GM18505 (cell line): ENCODE measurements around the gene FREM1.

Source experiments
- ATAC-seq: cut with Tn5 transposase; IDR thresholded peaks from one replicate; pipeline ENCODE4 v1.9.1; 2021; ENCODE audit not compliant: unreplicated experiment
- POLR2A ChIP-seq: IDR thresholded peaks from 4 replicates; pipeline ENCODE4 v1.6.1; 2011; ENCODE audit warnings: borderline replicate concordance; ENCODE audit not compliant: insufficient read depth, insufficient read length; ENCODE audit errors: extremely low read depth

Gene FREM1

DNA sequence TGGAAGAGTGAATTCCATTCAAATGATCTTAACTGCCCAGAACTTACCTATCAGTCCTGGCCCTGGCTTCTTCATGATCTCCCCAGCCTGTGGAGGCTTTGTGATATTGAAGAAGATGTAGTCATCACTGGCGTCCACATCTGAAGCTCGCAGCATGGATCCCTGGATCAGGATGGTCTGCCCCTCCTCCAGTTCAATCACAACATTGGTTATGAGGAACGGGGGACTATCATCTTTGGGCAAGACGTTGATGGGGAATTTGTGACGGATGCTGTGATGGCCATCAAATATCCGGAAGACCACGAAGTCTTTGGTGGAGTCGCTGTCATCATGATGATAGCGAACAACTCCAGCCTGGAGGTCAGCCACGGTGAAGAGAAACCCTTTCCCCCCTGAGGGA is 68.0 kb downstream of the FREM1 start:
- TF ChIP-seq POLR2A, result no peak
- ATAC-seq, result no peak

DNA sequence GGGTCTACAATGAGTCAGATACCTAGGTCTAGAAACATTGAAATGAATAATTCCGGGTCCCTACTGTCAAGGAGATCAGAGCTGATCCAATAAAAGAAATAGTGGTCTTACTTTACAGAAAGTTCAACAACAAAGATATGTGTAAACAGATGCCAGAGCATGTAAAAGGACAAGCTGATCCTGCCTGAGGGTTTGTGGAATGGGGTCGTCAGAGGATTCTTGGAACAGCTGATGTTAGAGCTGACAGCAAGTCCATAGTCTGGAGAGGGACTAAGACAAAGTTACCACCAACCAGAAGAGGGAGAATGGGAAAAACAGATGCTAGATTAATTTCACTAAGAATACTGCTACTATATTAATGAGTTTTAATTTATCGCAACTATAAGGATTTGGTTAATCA is 71.5 kb downstream of the FREM1 start:
- TF ChIP-seq POLR2A, result no peak
- no peak for ATAC-seq

- ATAC-seq, result no peak
Measured at GRCh38 chr9:14836885-14837284, 73.3 kb downstream of the FREM1 start.

GRCh38 chr9:14831661-14832060 is 78.6 kb downstream of the FREM1 start:
- TF ChIP-seq POLR2A, result no peak
- ATAC-seq, result no peak

More at GRCh38 chr9:14836885-14837284, 73.3 kb downstream of the FREM1 start:
- TF ChIP-seq POLR2A, result no peak

DNA sequence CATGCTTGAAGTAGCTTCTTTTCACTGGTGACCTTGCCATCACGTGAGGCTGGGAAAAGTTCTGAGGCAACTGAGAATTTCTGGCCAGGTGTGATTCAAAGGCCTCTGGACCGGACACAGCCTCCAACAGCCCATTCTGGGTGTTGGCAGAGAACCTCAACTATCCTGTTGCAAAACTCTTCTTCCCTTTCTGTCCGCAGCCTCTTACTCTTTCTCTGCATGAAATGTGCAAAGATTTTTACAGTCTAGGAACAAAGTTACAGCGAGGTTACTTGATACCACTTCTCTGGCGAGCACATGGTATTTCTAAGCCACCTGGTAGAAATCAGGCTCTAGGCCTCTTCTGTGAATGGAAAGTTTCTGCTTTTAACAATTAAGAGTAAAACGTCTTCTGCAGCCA is 79.2 kb downstream of the FREM1 start:
- no peak for ATAC-seq

DNA sequence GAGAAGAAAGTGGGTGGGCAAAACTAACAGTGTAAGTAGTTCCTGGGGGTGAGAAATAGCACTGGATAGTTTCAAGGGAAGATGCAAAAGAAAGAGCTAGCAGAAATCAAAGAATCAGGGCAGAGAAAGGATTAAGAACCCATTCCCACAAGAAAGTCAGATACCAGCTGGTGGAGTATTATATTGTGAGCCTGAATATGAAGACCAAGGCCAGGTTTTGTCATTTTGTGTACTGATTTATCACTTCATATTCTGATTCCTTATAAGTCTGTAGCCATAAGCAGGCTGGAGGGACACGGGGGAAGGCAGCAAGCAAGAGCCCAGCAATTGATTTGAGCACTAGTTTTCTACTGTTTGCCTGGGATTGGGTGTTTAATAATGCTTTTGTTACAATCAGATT is 80.2 kb downstream of the FREM1 start:
- ATAC-seq, result no peak
- TF ChIP-seq POLR2A, result no peak

More for the DNA sequence above, 79.2 kb downstream of the FREM1 start:
- no peak for TF ChIP-seq POLR2A

- no peak for ATAC-seq
Measured at GRCh38 chr9:14829204-14829603, 81.0 kb downstream of the FREM1 start.

DNA sequence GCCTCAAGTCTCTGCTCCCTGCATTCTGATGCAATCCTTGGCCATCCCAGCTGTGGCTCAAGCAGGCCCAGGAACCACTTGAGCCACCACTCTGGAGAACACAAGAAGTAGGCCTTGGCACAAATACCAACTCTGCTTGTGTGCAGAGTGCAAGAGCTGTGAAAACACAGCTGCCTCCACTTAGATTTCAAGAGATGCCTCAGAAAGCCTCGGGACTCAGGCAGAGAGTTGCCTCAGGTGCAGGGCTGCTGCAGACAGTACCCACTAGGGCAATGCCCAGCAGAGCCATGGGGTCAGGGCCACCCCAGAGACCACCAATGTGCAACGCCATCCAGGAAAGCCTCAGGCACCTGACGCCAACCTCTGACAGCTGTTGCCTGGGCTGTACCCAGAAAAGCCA is 82.4 kb downstream of the FREM1 start:
- no peak for ATAC-seq
- no peak for TF ChIP-seq POLR2A

More at GRCh38 chr9:14829204-14829603, 81.0 kb downstream of the FREM1 start:
- TF ChIP-seq POLR2A, result no peak

DNA sequence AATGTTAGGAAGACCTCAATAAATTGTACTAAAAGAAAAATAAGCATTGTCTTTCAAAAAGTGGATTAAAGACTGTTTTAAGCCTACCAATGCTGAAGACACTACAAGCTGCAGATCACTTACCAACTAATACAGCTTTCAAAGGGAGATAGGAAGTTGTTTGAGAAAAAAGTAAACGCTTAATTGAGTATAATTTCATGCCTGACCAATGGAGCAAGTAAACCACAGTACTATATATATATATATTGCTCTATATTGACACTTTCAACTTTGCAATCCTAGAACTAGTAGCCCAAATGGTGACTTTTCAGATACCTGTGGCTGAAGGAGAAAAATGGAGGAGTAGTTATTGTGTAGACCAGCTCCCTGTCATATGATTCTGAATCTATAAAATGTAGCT is 85.7 kb downstream of the FREM1 start:
- no peak for TF ChIP-seq POLR2A
- peak; percentile 52 for ATAC-seq

DNA sequence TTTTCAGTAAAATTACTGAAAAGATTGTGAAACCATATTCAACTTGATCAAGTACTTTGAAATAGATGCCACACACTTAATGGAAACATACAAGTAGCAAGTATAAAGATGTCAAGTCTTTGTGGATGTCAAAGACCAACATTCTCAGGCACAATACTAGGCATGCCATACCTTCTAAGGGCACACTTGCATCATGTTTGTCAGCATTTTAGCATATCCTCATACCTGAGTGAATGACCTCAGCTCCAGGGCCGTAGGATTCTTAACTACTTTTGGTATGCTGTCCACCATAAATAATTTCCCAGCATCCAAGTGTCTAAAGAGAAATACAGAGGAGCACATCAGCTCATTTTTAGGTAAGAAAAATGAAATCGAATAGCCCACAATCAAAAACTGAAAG is 86.4 kb downstream of the FREM1 start:
- no peak for ATAC-seq
- TF ChIP-seq POLR2A, result no peak

- no peak for TF ChIP-seq POLR2A
- no peak for ATAC-seq
Measured at GRCh38 chr9:14822666-14823065, 87.6 kb downstream of the FREM1 start.

- TF ChIP-seq POLR2A, result no peak
- ATAC-seq, result no peak
Measured at GRCh38 chr9:14819183-14819582, 91.0 kb downstream of the FREM1 start.

- no peak for ATAC-seq
- TF ChIP-seq POLR2A, result no peak
Measured at GRCh38 chr9:14814249-14814628, 96.0 kb downstream of the FREM1 start.

DNA sequence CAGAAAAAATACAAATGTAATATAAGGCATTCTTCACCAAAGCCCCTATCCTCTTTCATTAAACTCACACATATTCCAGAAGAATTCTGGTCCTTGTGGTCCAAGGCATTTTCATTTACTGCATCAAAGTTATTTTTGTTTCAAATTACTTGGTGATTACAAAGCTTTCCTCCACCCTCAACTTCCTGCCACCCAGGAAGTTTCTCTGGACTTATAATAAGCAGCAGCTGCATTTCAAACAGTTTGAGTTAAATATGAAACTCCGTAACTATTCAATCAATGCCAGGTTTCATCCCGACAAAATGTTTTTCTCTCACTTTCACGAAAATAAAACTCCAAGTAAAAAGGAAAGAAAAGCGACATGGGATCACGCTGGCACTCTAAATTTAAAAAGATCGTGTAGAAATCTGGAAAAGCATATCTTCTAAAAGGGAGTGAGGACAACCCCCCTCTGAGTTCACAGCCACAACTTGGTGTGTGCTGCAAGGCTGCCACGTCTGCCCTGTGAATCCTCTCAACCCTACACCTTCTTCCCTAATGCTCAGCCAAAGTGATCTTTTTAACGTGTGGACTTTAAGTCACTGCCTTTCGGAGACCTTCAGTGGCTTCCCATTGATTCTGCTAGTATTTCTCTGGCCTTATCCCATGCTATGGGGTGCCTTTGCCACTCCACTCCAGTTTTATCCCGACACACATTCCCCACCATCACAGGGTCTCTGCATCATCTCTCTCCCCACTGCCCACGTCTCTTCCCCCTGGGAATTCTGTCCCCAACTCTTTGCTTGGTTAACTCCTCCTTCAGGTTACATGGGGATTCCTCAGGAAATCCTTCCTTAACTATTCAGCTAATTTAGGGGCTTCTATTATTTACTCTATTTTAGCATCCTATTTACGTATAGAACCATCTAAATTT is 96.6 kb downstream of the FREM1 start:
- TF ChIP-seq POLR2A, result no peak
- ATAC-seq, result no peak
